HepG2 (cell line): Measurements from ENCODE around the gene SOCS3. TPM values are rescaled to one million over a fixed set of nuclear protein-coding genes. Genes with fewer than 3 reads are reported as not detected.

Experiments used
- ADNP ChIP-seq: sonication (generic); formaldehyde crosslinking; IDR thresholded peaks from 2 replicates; pipeline ENCODE4 v1.4.0; 2020; ENCODE audit warnings: missing genetic modification reagents
- CEBPB ChIP-seq: IDR thresholded peaks from 2 replicates; pipeline ENCODE4 v1.6.1; 2011; ENCODE audit warnings: low read depth, low read length, improper control_type of control experiment, borderline replicate concordance
- ERF ChIP-seq: IDR thresholded peaks from 2 replicates; pipeline ENCODE4 v1.6.1; 2018; ENCODE audit warnings: missing biosample characterization, missing genetic modification reagents
- IKZF1 ChIP-seq: fragments of 450-650 bp; IDR thresholded peaks from 2 replicates; pipeline ENCODE4 v1.7.1; 2016
- KLF9 ChIP-seq: IDR thresholded peaks from 2 replicates; pipeline ENCODE4 v1.6.1; 2016; ENCODE audit warnings: low read depth
- MAZ ChIP-seq, 2 experiments: sonication (generic) in 1 of 2; formaldehyde crosslinking in 1 of 2; IDR thresholded peaks; 2 replicates each; pipeline versions ENCODE4 v1.5.0 to v1.6.1; 2012 to 2020; ENCODE audit warnings: low read depth in 2 of 2, mild to moderate bottlenecking in 2 of 2, borderline replicate concordance in 1 of 2, improper control_type of control experiment in 1 of 2, low read length in 1 of 2, missing genetic modification reagents in 1 of 2, moderate library complexity in 1 of 2
- NFKB2 ChIP-seq: sonication (generic); formaldehyde crosslinking; IDR thresholded peaks from 2 replicates; pipeline ENCODE4 v1.4.0; 2020; ENCODE audit warnings: missing genetic modification reagents, borderline replicate concordance
- NRL ChIP-seq: sonication (generic); formaldehyde crosslinking; IDR thresholded peaks from 2 replicates; pipeline ENCODE4 v1.5.0; 2020; ENCODE audit warnings: missing genetic modification reagents, mild to moderate bottlenecking, moderate library complexity, borderline replicate concordance
- REL ChIP-seq: sonication (generic); formaldehyde crosslinking; conservative IDR thresholded peaks from 2 replicates; pipeline ENCODE4 v1.8.0; 2022; ENCODE audit warnings: mild to moderate bottlenecking, missing genetic modification reagents, moderate library complexity
- SCMH1 ChIP-seq: sonication (generic); formaldehyde crosslinking; IDR thresholded peaks from 2 replicates; pipeline ENCODE4 v1.9.0; 2021; ENCODE audit warnings: missing genetic modification reagents, mild to moderate bottlenecking, borderline replicate concordance
- SPEN ChIP-seq: sonication (generic); formaldehyde crosslinking; IDR thresholded peaks from 2 replicates; pipeline ENCODE4 v1.5.1; 2020; ENCODE audit warnings: low read depth, mild to moderate bottlenecking, missing genetic modification reagents
- STAT6 ChIP-seq: sonication (generic); formaldehyde crosslinking; IDR thresholded peaks from 2 replicates; pipeline ENCODE4 v1.4.0; 2020; ENCODE audit warnings: missing genetic modification reagents, mild to moderate bottlenecking, borderline replicate concordance
- ZNF260 ChIP-seq: sonication (generic); formaldehyde crosslinking; IDR thresholded peaks from 2 replicates; pipeline ENCODE4 v1.4.0; 2020; ENCODE audit warnings: missing genetic modification reagents, low read depth, mild to moderate bottlenecking, borderline replicate concordance
- ZNF3 ChIP-seq: IDR thresholded peaks from 2 replicates; pipeline ENCODE4 v1.7.0; 2017; ENCODE audit warnings: inconsistent platforms
- ZNF33A ChIP-seq: sonication (generic); formaldehyde crosslinking; IDR thresholded peaks from 2 replicates; pipeline ENCODE4 v1.5.1; 2020; ENCODE audit warnings: missing genetic modification reagents, mild to moderate bottlenecking, moderate library complexity, borderline replicate concordance
- polyA plus RNA-seq, 8 experiments: library from polyadenylated mRNA; depleted of rRNA in 3 of 8; stranded (reverse) in 7 of 8; unstranded in 1 of 8; fragments of >200 nt; fragmentation: Illumina TruSeq in 4 of 8; extraction: Trizol in 4 of 8; gene quantifications; 2 replicates each; pipeline versions ENCODE4 v1.2.1 to v1.2.3, GENCODE V29; 2011 to 2016; ENCODE audit warnings: low read depth in 4 of 8, missing spikeins in 1 of 8, mixed read lengths in 1 of 8; ENCODE audit not compliant: insufficient read depth in 1 of 8
- total RNA-seq, 5 experiments: library from RNA; depleted of rRNA; stranded (reverse); fragments of >200 nt; fragmentation: Illumina TruSeq; extraction: Trizol; gene quantifications; 2 replicates each; pipeline ENCODE4 v1.2.3, GENCODE V29; 2016; ENCODE audit warnings: low read depth in 1 of 5
- TF ChIP-seq, protein P1 (sequence below): sonication (generic); formaldehyde crosslinking; conservative IDR thresholded peaks from 2 replicates; pipeline ENCODE4 v1.8.0; 2022; ENCODE audit warnings: low read depth, missing genetic modification reagents
- TF ChIP-seq, protein P2 (sequence below): sonication (generic); formaldehyde crosslinking; IDR thresholded peaks from 2 replicates; pipeline ENCODE4 v1.8.0; 2022; ENCODE audit warnings: low read depth, missing genetic modification reagents
- TF ChIP-seq, protein P3 (sequence below): sonication (generic); formaldehyde crosslinking; IDR thresholded peaks from 2 replicates; pipeline ENCODE4 v1.5.0; 2020; ENCODE audit warnings: missing genetic modification reagents, mild to moderate bottlenecking, borderline replicate concordance
- TF ChIP-seq, protein P4 (sequence below): sonication (generic); formaldehyde crosslinking; IDR thresholded peaks from 2 replicates; pipeline ENCODE4 v1.4.0; 2020; ENCODE audit warnings: missing genetic modification reagents, borderline replicate concordance

The SOCS3 gene
- total and polyA plus RNA-seq, 2 of the 13 experiments (the other 11 are each of a cell fraction or from before 2014, with no cell fraction given) = 0.77 to 2.4 TPM

DNA sequence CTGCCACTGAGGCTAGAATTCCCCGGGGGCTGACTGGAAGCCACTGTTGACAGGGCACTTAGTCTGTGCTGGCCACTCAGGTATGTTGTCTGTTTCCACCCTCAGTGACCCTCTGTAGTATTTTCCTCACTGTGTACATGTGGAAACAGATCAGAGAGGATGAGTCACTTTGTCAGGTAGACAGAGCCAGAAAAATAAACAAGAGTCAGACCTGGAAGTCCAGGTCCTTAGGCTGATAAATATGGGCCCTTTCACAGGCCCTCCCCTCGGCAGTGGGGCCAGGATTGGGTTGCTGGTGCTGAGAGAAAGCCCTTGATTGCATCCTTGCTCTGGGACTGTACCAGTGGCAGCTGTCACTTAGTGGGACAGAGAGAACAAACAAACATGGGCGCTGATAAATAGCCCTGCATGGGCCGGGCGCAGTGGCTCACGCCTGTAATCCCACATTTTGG lies 39.8 kb upstream of the SOCS3 start (continued):
- TF ChIP-seq, protein P1, sequence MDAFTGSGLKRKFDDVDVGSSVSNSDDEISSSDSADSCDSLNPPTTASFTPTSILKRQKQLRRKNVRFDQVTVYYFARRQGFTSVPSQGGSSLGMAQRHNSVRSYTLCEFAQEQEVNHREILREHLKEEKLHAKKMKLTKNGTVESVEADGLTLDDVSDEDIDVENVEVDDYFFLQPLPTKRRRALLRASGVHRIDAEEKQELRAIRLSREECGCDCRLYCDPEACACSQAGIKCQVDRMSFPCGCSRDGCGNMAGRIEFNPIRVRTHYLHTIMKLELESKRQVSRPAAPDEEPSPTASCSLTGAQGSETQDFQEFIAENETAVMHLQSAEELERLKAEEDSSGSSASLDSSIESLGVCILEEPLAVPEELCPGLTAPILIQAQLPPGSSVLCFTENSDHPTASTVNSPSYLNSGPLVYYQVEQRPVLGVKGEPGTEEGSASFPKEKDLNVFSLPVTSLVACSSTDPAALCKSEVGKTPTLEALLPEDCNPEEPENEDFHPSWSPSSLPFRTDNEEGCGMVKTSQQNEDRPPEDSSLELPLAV (CRISPR knock-in tag) = no peak
- TF ChIP-seq REL (CRISPR knock-in tag) (no peak), ZNF3 (CRISPR knock-in tag) (no peak), IKZF1 (no peak), ADNP (no peak), SPEN (CRISPR knock-in tag) (0 out of 2 replicates have a peak, but pooled peaks have one; percentile 62), KLF9 (CRISPR knock-in tag) (no peak), ERF (CRISPR knock-in tag) (peak; percentile 82; the same call in 1 of the 2 replicates), CEBPB (no peak), NFKB2 (CRISPR knock-in tag) (no peak), ZNF260 (CRISPR knock-in tag) (no peak), ZNF33A (CRISPR knock-in tag) (no peak), SCMH1 (CRISPR knock-in tag) (no peak), MAZ (IDR thresholded peaks at IDR 0.05; ENCODE audit: borderline replicate concordance, low read depth, low read length) (no peak), MAZ (CRISPR knock-in tag; IDR thresholded peaks at IDR 0.05; ENCODE audit: low read depth) (no peak), NRL (CRISPR knock-in tag) (no peak), STAT6 (CRISPR knock-in tag) (0 out of 2 replicates have a peak, but pooled peaks have one; percentile 60)
- TF ChIP-seq, protein P2, sequence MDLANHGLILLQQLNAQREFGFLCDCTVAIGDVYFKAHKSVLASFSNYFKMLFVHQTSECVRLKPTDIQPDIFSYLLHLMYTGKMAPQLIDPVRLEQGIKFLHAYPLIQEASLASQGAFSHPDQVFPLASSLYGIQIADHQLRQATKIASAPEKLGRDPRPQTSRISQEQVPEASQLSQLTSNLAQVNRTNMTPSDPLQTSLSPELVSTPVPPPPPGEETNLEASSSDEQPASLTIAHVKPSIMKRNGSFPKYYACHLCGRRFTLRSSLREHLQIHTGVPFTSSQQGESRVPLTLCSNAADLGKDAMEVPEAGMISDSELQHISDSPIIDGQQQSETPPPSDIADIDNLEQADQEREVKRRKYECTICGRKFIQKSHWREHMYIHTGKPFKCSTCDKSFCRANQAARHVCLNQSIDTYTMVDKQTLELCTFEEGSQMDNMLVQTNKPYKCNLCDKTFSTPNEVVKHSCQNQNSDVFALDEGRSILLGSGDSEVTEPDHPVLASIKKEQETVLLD = no peak
- TF ChIP-seq, protein P3, sequence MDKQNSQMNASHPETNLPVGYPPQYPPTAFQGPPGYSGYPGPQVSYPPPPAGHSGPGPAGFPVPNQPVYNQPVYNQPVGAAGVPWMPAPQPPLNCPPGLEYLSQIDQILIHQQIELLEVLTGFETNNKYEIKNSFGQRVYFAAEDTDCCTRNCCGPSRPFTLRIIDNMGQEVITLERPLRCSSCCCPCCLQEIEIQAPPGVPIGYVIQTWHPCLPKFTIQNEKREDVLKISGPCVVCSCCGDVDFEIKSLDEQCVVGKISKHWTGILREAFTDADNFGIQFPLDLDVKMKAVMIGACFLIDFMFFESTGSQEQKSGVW = no peak
- TF ChIP-seq, protein P4, sequence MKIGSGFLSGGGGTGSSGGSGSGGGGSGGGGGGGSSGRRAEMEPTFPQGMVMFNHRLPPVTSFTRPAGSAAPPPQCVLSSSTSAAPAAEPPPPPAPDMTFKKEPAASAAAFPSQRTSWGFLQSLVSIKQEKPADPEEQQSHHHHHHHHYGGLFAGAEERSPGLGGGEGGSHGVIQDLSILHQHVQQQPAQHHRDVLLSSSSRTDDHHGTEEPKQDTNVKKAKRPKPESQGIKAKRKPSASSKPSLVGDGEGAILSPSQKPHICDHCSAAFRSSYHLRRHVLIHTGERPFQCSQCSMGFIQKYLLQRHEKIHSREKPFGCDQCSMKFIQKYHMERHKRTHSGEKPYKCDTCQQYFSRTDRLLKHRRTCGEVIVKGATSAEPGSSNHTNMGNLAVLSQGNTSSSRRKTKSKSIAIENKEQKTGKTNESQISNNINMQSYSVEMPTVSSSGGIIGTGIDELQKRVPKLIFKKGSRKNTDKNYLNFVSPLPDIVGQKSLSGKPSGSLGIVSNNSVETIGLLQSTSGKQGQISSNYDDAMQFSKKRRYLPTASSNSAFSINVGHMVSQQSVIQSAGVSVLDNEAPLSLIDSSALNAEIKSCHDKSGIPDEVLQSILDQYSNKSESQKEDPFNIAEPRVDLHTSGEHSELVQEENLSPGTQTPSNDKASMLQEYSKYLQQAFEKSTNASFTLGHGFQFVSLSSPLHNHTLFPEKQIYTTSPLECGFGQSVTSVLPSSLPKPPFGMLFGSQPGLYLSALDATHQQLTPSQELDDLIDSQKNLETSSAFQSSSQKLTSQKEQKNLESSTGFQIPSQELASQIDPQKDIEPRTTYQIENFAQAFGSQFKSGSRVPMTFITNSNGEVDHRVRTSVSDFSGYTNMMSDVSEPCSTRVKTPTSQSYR (CRISPR knock-in tag) = no peak
